MCF 10A (cell line): ENCODE measurements around the gene LRMDA. TPM values are rescaled to one million over a fixed set of nuclear protein-coding genes. Genes with fewer than 3 reads are reported as not detected.

Source experiments
- BruUV-seq: library from RNA; stranded (reverse); fragments of 400-500 nt; replicated peaks from 2 replicates; lab custom pipeline; 2021; lab: Mats Ljungman, UMichigan
- CTCF ChIA-PET: fragments of 300-600 bp; sonication (Branson Sonifier 250); formaldehyde crosslinking; extraction: SDS; loops from one replicate; lab custom pipeline; 2021; ENCODE audit warnings: antibody characterized with exemption, inconsistent platforms; lab: Yijun Ruan, JAX
- POLR2A ChIA-PET: fragments of 300-600, 350-650 bp; sonication (Branson Sonifier 250); formaldehyde crosslinking; extraction: SDS; loops from one replicate; lab custom pipeline; 2020; ENCODE audit warnings: antibody characterized with exemption, inconsistent platforms; lab: Yijun Ruan, JAX
- DNase-seq: peaks from one replicate; pipeline ENCODE4 v3.0.0-alpha.2; 2018; ENCODE audit not compliant: unreplicated experiment
- H3K27ac Mint-ChIP-seq: one replicate; pipeline ENCODE4 v1.8.0; 2022; ENCODE audit warnings: mild to moderate bottlenecking, low read depth, mixed read lengths; ENCODE audit not compliant: unreplicated experiment
- H3K27me3 Mint-ChIP-seq: one replicate; pipeline ENCODE4 v1.8.0; 2022; ENCODE audit warnings: mixed read lengths; ENCODE audit not compliant: insufficient read depth, unreplicated experiment
- H3K36me3 Mint-ChIP-seq: one replicate; pipeline ENCODE4 v1.8.0; 2022; ENCODE audit warnings: mild to moderate bottlenecking, moderate library complexity, mixed read lengths; ENCODE audit not compliant: insufficient read depth, unreplicated experiment
- H3K4me1 Mint-ChIP-seq: one replicate; pipeline ENCODE4 v1.8.0; 2022; ENCODE audit warnings: mixed read lengths; ENCODE audit not compliant: insufficient read depth, unreplicated experiment
- H3K4me3 Mint-ChIP-seq: one replicate; pipeline ENCODE4 v1.8.0; 2022; ENCODE audit warnings: mild to moderate bottlenecking, moderate library complexity, mixed read lengths; ENCODE audit not compliant: unreplicated experiment
- H3K9me3 Mint-ChIP-seq: one replicate; pipeline ENCODE4 v1.8.0; 2022; ENCODE audit warnings: mixed read lengths; ENCODE audit not compliant: unreplicated experiment
- intact Hi-C: fragments of 100-400 bp; cut with micrococcal nuclease; formaldehyde crosslinking; loops from 2 replicates; pipeline ENCODE4 v1.14.1; 2022
- total RNA-seq: library from RNA; stranded (reverse); gene quantifications from 2 replicates; pipeline ENCODE4 v1.2.3, GENCODE V29; 2022
- TF ChIP-seq, protein P1 (sequence below): fragments of 200-600 bp; IDR thresholded peaks from one replicate; pipeline ENCODE4 v1.8.0; 2022; ENCODE audit warnings: antibody characterized with exemption, mild to moderate bottlenecking; ENCODE audit not compliant: unreplicated experiment

The LRMDA gene
- total RNA-seq, 1 experiment from 2014 or later, result not detected

- ChIA-PET CTCF (interaction anchor here (0.6 kb wide), 2 partner anchors 487 to 795 kb away, joined by 3 to 7 read pairs; no protein-coding TSS in a partner anchor), POLR2A (no interaction called here)
- no peak overlapping the region for H3K27ac Mint-ChIP-seq
- no peaks in the 10 kb centered on the region for H3K9me3 Mint-ChIP-seq
- no peak for DNase-seq
- intact Hi-C loops, result no loop called here
- H3K27me3 Mint-ChIP-seq, result no peaks in the 10 kb centered on the region
- TF ChIP-seq, protein P1, sequence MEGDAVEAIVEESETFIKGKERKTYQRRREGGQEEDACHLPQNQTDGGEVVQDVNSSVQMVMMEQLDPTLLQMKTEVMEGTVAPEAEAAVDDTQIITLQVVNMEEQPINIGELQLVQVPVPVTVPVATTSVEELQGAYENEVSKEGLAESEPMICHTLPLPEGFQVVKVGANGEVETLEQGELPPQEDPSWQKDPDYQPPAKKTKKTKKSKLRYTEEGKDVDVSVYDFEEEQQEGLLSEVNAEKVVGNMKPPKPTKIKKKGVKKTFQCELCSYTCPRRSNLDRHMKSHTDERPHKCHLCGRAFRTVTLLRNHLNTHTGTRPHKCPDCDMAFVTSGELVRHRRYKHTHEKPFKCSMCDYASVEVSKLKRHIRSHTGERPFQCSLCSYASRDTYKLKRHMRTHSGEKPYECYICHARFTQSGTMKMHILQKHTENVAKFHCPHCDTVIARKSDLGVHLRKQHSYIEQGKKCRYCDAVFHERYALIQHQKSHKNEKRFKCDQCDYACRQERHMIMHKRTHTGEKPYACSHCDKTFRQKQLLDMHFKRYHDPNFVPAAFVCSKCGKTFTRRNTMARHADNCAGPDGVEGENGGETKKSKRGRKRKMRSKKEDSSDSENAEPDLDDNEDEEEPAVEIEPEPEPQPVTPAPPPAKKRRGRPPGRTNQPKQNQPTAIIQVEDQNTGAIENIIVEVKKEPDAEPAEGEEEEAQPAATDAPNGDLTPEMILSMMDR, result no peak
- BruUV-seq, result no TSS peak
- H3K36me3 Mint-ChIP-seq, result no peaks in the 10 kb centered on the region
- peaks cover 6% of the 10 kb centered on the region for H3K4me1 Mint-ChIP-seq
- no peak overlapping the region for H3K4me3 Mint-ChIP-seq
Measured at GRCh38 chr10:75889051-75889450, 457.6 kb downstream of the LRMDA start.

GRCh38 chr10:75894761-75895160 is 463.3 kb downstream of the LRMDA start:
- POLR2A ChIA-PET, result interaction anchor here (1.1 kb wide), 1 partner anchor 18 kb away, joined by 3 read pairs; no protein-coding TSS in a partner anchor
- BruUV-seq, result no TSS peak

GRCh38 chr10:75895259-75895658 is 463.8 kb downstream of the LRMDA start:
- no TSS peak for BruUV-seq
- no peak overlapping the region for H3K27ac Mint-ChIP-seq
- POLR2A ChIA-PET, result interaction anchor here (1.1 kb wide), 1 partner anchor 18 kb away, joined by 3 read pairs; no protein-coding TSS in a partner anchor
- no peaks in the 10 kb centered on the region for H3K4me1 Mint-ChIP-seq
- TF ChIP-seq, protein P1, result no peak
- CTCF ChIA-PET, result interaction anchor here (0.7 kb wide), 1 partner anchor 461 kb away, joined by 3 read pairs; no protein-coding TSS in a partner anchor
- no peaks in the 10 kb centered on the region for H3K36me3 Mint-ChIP-seq
- no peak overlapping the region for H3K4me3 Mint-ChIP-seq
- H3K27me3 Mint-ChIP-seq, result no peaks in the 10 kb centered on the region
- no peak for DNase-seq
- no peaks in the 10 kb centered on the region for H3K9me3 Mint-ChIP-seq
- intact Hi-C loops, result no loop called here

More at GRCh38 chr10:75894761-75895160, 463.3 kb downstream of the LRMDA start:
- intact Hi-C loops, result no loop called here
- Mint-ChIP-seq H3K27ac (no peak overlapping the region), H3K9me3 (no peaks in the 10 kb centered on the region), H3K36me3 (no peaks in the 10 kb centered on the region), H3K4me3 (no peak overlapping the region), H3K4me1 (no peaks in the 10 kb centered on the region), H3K27me3 (no peaks in the 10 kb centered on the region)
- CTCF ChIA-PET, result interaction anchor here (0.7 kb wide), 1 partner anchor 461 kb away, joined by 3 read pairs; no protein-coding TSS in a partner anchor
- TF ChIP-seq, protein P1, result no peak
- no peak for DNase-seq

DNA sequence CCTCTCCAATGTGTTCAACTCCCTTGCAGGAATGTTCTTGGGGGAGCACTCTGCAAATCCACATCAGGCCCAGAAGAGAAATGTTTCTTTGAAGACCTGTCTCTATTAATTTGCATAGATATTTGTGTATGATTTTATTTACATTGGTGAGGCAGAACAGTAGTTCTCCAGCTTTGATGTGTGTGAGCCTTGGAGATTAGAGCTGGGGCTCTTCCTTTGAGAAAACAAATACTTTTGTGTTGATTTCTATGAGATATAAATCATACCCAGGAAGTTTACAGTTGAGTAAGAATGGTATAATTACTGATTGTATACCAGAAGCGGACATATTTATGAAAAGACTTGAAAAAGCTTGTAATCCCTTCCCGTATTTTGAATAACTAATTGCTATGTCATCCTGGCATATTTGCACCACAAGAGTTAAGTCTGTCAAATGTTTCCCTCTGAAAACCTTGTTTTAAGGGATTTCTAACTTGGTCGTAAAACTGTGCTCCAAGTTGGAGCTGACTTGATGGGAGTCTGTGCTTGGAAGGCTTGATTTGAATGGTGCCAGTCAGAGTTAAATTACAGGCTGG is 468.5 kb downstream of the LRMDA start:
- Mint-ChIP-seq H3K4me1 (no peaks in the 10 kb centered on the region), H3K27ac (no peak overlapping the region), H3K36me3 (no peaks in the 10 kb centered on the region), H3K9me3 (no peaks in the 10 kb centered on the region), H3K27me3 (peaks cover 7% of the 10 kb centered on the region), H3K4me3 (no peak overlapping the region)
- BruUV-seq, result no TSS peak
- TF ChIP-seq, protein P1, result no peak
- intact Hi-C loops, result no loop called here
- CTCF ChIA-PET, result no interaction called here
- POLR2A ChIA-PET, result no interaction called here
- DNase-seq, result no peak
